IPS DF 4.7 (cell line): ENCODE data around the gene NIP7.
"Not testable (repeated sequence)": the region's sequence is repeated elsewhere in the genome, so short reads cannot be mapped to it uniquely, and the experiment has no call there.

Experiments used
- DNase-seq: peaks from one replicate; pipeline ENCODE4 v3.0.0-alpha.2; 2013; ENCODE audit warnings: low spot score; ENCODE audit errors: extremely low read depth

NIP7 gene

GRCh38 chr16:69339289-69340094, at the start of gene NIP7, which contains the start of gene COG8:
NIP7 (plus strand) TSS chr16:69339772; CDS start chr16:69339830, 58 bp downstream.
COG8 (minus strand) TSS chr16:69339564; CDS start chr16:69339552, 12 bp downstream.
- DNase-seq, result peak; percentile 95

- DNase-seq, result not testable (repeated sequence)
These were observed 47.9 kb upstream of the NIP7 start for GRCh38 chr16:69291657-69292056.

GRCh38 chr16:69293401-69293800, 46.2 kb upstream of the NIP7 start:
- DNase-seq, result no peak

DNA sequence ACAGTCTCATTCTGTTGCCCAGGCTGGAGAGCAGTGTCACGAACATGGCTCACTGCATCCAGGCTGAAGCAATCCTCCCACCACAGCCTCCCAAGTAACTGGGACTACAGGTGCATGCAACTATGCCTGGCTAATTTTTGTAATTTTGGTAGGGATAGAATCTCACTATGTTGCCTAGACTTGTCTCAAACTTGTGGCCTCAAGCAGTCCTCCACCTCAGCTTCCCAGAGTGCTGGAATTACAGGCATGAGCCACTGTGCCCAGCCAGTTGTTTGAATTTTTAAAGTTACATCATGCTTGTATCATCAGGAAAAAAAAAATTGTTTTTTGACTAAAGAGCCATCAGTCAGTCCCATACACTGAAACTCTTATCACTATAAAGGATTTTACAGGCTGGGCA, 45.5 kb upstream of the NIP7 start:
- no peak for DNase-seq

GRCh38 chr16:69296771-69297170, 42.8 kb upstream of the NIP7 start:
- DNase-seq, result not testable (repeated sequence)

- DNase-seq, result no peak
These were observed 41.3 kb upstream of the NIP7 start for GRCh38 chr16:69298261-69298660.

DNA sequence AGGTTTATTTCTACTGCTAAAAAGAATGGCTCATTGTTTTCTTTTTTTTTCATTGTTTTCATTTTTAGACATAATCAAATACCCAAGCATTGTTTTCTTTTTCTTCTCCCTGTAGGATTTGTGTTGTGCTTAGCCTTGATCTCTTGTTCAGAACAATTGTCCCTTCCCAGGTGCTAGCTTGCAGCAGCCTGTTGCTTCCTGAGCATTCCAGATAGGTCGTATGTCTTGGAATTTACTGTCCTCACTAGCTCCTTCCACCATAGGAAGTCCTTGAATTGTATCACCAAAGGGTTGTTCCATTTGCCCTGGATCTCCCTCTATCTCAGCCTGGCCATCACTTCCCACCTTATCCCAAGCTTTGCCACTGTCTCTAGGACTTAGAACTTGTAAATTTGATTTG, 38.4 kb upstream of the NIP7 start:
- no peak for DNase-seq

- no peak for DNase-seq
These were observed 37.7 kb upstream of the NIP7 start for GRCh38 chr16:69301861-69302260.

DNA sequence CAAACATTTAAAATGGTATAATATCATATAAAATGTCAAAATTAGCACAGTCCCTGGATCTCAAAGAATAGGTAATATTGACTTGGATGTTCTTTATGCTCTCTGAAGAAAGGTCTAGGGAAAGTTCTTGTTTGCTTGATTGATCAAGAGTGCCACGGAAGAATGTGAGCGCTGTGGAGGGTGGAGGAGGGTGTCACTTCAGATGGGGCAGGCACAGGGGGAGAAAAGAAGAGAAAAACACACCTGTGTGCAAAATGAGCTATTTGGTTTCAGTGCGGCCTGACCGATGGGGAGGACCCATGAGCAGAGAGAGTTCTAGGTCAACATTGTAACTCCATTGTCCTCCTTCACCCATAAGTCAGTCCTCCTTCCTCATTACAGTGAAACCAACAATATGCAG, 37.3 kb upstream of the NIP7 start:
- no peak for DNase-seq

DNA sequence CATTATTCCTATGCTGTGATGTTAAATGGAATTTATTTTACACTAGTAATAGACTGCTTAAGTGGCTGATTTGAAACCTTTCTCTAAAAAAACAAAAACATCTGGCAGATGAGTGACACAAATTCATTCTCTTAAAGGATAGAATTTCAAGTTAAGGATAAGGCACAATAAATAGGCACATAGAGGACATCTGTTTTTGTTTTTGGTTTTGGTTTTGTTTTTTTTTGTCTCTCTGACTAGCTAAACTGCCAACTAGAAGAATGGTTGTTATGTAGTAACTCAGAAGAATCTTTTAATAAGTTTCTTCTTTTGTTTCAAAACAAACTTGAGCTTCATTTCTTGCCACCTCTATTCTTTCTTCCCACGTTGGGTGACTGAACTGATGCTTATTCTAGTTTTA, 33.5 kb upstream of the NIP7 start:
- DNase-seq, result no peak

GRCh38 chr16:69307091-69307490, 32.5 kb upstream of the NIP7 start:
- DNase-seq, result no peak

GRCh38 chr16:69307856-69308255, 31.7 kb upstream of the NIP7 start:
- DNase-seq, result no peak

GRCh38 chr16:69309316-69309715, 30.3 kb upstream of the NIP7 start:
- no peak for DNase-seq

DNA sequence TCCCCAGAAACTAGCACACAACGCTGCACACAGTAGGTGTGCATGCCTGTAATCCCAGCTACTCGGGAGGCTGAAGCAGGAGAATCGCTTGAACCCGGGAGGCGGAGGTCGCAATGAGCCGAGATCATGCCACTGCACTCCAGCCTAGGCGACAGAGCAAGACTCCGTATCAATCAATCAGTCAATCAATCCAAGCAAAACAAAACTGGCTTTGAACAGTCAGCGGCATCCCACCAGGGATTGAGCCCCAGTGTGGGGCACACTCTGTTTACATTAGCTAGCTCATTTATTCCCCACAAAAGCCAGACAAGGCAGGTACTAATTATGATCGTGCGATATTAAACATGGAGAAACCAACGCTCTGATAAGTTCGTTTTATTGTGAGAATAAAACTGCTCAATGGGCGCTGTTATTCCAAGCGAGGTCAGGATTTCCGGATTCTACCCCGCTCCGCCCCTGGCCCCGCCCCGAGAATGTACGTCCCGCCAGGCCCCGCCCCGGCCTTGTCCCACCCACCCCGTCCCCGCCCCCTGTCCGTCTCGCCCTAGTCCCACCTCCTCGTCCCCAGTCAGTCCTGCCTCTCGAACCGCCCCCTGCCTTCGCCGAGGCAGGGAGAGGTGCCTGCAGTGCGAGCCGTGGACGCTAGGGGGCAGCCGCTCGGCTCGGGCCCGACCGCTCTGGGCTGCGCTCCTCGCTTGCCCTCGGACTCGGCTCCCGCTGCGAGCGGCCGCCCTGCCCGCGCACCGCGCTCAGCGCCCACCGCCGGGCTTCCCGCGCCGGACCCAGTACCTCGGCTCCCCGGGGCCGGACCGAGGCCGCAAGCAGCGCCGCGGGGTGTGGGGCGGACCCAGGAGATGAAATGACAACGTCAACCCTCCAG, 28.7 kb upstream of the NIP7 start, which contains the start of gene VPS4A:
TSS of gene VPS4A (plus strand) at position 698 of the 880 bp plus-strand sequence. CDS start at position 860, 162 bp downstream.
- no peak for DNase-seq

- DNase-seq, result no peak
These were observed 27.8 kb upstream of the NIP7 start for GRCh38 chr16:69311533-69312387.

DNA sequence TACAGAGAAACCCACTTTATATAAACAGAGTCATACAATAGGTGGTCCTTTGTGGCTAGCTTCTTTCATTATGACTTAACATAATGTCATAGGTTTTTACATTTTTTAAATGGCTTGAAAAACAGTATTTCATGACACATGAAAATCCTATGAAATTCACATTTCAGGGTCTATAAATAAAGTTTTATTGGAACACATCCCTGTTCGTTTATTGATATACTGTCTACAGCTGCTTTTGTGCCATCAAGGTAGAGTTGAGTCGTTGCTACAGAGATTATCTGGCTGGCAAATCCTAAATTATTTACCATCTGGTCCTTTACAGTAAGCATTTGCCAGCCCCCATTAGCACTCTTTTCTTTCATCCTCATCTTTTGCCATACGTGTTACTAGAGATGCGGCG, 26.1 kb upstream of the NIP7 start:
- DNase-seq, result no peak

- no peak for DNase-seq
These were observed 25.0 kb upstream of the NIP7 start for GRCh38 chr16:69314534-69314933.

GRCh38 chr16:69315486-69316311, 23.9 kb upstream of the NIP7 start:
- no peak for DNase-seq

DNA sequence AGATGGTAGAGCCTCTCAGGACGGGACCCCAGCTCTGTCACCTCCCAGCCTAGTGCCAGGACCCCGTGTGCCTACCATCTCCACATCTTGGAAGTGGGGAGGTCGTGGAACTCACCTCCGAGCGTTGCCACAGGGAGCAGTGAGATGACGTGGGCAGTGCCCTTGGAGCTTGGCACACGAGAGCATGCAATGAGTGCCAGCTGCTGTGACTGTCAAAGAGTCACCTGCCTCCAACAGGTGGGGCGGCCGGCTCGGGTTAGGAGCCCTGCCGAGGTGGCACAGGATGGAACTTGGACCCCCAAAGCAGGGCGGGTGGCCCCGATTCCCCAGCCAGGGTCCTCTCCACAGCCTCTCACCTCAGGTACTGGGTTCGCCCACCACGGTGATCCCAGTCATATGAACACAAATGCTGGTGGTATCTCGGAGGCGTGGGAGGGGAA, 23.0 kb upstream of the NIP7 start:
- DNase-seq, result no peak

DNA sequence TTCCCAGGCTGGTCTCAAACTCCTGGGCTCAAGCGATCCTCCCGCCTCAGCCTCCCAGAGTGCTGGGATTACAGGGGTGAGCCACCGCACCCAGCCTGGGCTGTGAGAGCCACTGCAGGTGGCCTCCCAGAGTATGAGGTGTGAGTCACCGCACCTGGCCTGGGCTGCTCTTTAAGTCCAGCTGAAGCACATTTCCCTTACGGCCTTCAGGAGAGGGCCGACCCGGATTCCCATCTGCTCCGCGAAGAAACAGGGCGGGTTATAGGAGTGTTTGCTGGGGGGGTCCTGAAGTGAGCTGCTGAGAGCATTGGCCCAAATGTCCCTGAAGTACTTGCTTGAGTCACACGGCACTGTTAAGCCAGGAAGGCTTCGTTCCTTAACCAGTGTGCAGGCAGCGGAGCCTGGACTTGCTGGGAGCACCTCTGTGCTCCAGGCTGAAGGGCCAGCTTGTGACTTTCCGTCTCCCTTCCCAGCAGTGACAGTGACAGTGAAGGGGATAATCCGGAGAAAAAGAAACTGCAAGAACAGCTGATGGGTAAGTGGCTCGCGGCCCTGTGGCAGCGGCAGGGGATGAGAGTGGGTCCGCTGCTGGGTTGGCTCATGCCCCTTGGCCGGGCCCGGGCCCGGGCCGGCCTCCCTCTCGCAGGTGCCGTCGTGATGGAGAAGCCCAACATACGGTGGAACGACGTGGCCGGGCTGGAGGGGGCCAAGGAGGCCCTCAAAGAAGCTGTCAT, 21.2 kb upstream of the NIP7 start:
- no peak for DNase-seq
